Hematopoietic multipotent progenitor cell (in vitro differentiated cells): Measurements from ENCODE around the gene CISTR. TPM values are rescaled to one million over a fixed set of nuclear protein-coding genes. Genes with fewer than 3 reads are reported as not detected.
"Not testable (repeated sequence)": the region's sequence is repeated elsewhere in the genome, so short reads cannot be mapped to it uniquely, and the experiment has no call there.

Source experiments
- DNase-seq, 3 donors: peaks; one replicate each; pipeline ENCODE4 v3.0.0-alpha.2; 2011 to 2015; ENCODE audit warnings: low read depth in 2 of 3, low spot score in 2 of 3
- total RNA-seq: library from RNA; depleted of rRNA; stranded (reverse); fragments of >200 nt; gene quantifications from one replicate; pipeline ENCODE4 v1.2.3, GENCODE V29; 2012

CISTR gene
- total RNA-seq, 1 donor = not detected

DNA sequence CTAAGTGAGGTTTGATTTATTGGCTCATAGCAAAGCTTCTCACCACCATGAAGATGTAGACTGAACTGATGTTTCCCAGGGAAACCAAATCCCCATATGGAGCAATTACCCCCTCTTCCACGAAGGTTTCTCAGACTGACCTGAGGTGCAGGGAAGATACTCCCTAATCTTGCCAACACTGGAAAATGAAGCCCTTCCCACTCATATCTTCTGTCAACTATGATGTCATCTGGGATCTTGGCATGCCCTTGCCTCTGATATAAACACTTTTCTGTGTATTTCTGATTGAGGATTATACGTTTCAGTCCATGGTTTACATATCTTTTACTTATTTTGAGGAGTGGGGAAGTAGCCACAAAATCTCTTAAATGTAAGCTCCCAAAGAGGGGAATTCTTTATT lies 14.1 kb upstream of the CISTR start:
- DNase-seq = no peak

- DNase-seq = no peak
Observed at GRCh38 chr12:53764615-53765014, 12.8 kb upstream of the CISTR start.

DNA sequence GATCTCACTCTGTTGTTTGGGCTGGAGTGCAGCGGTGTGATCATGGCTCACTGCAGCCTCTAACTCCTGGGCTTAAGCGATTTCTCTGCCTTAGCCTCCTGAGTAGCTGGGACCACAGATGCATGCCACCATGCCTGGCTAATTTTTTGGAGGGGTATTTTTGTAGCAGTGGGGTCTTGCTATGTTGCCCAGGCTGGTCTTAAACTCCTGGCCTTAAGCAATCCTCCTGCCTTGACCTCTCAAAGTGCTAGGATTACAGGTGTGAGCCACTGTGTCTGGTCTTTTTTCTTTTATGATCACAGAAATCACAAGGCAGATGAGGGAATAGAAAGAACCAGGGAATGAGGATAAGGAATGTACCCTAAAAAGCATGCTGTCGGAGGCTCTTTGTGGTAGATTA lies 11.0 kb upstream of the CISTR start:
- not testable (repeated sequence) for DNase-seq

DNA sequence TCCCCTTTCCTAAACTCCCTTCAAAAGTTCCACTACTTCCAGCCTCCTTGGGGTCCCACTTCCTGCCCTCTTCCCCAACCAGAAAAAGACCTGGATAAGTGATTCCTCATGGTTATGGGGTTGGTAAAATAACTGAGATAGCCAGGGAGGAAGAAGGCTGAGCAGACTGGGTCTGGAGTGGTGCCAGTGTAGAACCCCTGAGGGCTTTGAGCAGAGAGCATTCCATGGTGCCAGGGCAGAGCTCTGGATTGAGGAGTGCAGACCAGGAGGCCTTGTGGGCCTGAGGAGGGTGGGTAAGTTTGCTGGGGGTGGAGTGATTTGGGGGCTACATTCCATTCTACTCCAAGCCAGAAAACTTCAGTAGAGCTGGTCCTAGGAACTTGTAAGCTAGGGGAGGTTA lies 9.5 kb upstream of the CISTR start:
- no peak for DNase-seq

DNA sequence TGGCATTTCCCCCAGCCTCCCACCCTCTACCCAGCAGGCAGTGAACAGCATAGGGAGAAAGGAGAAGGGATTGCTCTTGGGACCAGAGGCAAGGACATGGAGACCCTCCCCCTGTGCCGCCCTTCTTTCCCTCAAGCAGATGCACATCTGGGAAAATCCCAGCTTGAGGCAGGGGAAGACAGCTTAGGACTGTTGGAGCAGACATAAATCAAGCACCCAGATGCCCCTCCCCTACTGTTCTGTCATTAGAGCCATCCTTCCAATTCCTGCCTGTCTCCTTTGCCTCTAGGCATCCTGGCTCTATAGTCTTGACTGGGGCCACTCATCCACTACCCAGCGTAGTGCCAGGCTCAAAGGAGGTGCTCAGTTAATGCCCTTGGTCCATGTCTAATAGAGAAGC lies 7.5 kb upstream of the CISTR start:
- no peak for DNase-seq

DNA sequence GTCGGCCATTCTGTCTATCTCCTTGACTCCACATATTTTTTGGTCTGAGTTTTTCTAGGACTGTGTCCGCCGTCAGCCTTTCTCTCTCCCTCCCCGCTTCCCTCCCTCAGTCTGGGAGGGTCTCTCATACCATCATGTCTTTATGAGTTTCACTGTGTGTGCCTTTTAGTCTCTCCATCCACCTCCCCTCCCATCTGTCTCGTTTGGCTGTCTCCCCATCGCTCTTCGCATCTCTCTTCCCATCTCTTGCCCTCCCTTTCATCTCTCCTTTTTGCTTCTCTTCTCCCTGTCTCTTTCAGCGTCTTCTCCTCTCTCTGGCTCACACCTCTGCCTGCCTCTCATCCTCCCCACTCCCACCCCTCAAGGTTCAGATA lies 6.9 kb upstream of the CISTR start:
- no peak for DNase-seq

GRCh38 chr12:53758081-53758729 lies 6.4 kb upstream of the CISTR start:
- DNase-seq = no peak

DNA sequence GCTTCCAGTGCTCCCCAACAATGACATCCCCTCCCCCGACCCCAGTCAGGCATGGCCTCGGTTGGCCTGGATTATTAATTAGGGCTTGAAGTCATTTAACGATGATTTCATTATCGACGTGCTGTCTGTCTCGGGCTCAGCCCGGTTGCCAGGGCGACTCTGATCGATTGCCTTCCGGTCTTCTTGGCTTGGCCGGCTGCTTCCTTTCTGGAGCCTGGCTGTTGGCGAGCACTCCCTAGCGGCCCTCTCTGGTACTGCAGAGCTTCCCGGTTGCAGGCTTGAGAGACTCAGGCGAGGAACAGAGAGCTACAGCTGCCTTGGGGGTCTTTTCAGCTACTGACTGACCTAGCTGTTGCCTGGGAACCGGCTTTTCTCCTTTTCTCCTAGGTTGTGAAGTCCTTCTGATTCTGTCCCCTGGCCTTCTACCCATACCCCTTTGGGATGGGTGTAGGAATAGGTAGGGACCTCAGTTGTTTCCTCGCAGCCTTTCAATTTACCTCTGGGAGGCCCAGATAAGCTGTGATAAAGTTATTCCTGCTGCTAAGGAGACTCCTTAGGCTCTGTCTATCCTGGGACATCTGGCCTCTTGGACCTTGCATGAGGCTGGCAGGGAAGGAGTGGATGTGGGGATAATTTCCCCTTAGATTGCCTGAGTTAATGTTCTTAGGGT lies 5.5 kb upstream of the CISTR start:
- peak; percentile 57 to 79 (median 65) for DNase-seq

DNA sequence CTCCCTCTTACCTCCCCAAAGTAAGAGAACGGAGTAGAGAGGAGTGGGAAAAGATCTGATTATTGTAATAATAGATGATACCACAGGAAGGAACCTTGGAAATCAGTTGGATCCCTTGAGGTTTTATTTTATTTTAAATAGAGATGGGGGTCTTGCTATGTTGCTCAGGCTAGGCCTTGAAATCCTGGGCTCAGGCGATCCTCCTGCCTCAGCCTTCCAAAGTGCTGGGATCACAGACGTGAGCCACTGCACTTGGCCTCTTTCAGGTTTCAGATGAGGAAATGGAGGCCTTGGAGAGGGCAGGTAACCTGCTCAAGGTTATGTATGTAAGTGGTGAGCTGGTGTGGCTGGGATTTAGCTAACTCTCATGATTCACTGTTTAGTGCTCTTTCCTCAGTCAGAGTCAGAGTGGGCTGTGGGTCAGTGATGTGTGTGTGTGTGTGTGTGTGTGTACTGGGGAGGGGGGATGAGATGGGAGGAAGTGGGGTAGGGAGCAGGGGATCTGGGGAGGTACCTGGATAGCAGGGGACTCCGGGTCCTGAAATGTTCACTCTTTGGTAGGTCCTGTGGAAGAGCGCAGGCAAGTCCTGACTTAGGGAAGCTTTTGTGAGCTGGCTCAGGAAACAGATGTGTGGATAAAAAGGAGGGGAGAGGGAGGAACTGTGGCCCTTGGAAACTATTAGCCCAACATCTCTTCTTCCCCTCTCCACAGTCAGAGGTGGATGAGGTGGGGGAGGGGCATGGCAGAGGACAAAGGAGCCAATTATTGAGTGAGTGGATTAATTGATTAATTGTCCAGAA lies 4.7 kb upstream of the CISTR start:
- DNase-seq = no peak

DNA sequence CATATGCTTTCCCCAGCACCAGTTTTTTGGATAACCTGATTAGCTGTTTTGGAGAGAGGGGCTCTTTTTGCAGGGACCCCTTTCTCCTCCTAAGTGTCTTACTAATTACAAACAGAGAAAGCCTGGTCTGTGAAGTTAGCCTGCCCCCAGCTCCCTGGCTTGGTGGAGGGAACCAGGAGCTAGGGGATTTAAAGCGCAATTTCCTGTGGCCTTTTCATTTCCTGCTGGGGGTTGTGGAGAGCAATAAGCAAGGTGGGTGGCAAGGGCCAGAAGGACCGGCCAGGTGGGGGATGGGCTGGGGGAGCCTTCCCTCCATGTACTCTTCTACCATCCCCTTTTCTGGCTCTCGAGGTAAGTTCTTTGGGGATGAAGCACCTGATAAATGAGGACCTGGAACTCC lies 4.1 kb upstream of the CISTR start:
- DNase-seq = no peak

- no peak for DNase-seq
Observed at GRCh38 chr12:53755451-53755891, 3.7 kb upstream of the CISTR start.

DNA sequence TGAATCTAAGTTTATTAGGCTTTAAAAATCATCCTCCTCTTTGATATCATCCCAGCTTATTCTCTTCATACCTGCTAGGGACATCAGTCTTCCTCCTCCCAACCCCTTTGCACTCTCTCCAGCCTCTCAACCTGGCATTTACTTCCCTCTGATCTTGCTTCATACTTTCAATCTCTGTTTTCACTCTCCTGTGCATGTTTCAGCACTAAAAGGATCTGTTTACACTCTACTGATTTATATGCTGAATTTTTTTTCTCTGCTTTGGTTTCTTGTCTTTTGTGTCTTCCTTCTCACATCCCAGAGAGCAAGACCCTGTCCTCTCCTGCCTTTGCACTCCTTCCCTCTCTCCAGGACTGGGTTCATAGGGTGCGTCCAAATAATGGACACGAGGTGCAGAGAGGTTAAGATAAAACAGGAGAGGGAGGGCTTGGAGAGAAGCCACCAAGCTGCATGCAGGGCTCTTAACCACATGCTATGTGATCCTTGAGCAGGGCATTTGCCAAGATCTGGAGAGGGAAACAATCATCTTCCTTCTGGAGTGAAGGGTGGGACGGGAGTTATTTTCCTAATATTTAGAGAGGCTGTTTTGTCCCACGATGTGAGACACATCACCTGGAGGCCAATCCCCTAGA lies 3.0 kb upstream of the CISTR start:
- no peak for DNase-seq

DNA sequence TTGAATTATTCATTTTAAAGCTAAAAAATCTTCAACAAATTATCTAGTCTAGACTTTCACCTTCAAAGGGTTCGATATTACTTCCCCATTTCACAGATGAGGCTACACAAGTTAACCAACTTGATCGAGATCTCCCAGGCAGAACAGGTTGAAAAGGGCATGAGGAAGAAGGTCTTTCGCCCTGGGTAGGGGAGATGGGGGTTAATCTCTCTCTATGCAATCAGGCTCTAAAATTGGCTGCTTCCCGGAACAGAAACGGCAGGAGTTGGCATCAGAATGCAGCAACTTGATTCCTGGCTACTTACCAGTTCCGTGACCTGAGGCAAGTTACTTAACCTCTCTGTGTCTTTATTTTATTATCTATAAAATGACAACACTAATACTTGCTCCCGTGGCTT lies 2.4 kb upstream of the CISTR start:
- DNase-seq = no peak

GRCh38 chr12:53752621-53753020 lies 842 bp upstream of the CISTR start:
- DNase-seq = no peak

DNA sequence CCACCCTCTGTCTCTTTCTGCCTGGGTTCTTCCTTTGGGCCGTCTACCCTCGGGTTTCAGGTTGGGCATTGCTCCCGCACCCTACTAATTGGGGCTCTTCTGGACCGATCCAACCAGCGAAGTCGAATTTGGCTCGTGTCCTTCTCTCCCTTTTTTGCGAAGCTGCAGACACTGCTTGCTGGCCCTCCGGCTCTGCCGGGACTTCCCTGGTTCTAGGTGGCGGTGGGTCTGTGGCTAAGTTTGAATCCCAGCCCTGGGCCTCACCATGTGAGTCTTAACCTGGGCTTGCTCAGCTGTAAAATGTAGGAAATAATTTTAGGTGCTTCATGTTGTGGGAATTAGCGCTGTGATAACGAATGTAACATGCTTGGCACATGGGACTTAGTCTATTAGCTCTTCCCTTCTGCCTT lies 418 bp upstream of the CISTR start:
- DNase-seq = no peak

- peak in 1 of 3 donors; percentile 39 for DNase-seq
Observed at GRCh38 chr12:53750812-53751335, 905 bp downstream of the CISTR start.

DNA sequence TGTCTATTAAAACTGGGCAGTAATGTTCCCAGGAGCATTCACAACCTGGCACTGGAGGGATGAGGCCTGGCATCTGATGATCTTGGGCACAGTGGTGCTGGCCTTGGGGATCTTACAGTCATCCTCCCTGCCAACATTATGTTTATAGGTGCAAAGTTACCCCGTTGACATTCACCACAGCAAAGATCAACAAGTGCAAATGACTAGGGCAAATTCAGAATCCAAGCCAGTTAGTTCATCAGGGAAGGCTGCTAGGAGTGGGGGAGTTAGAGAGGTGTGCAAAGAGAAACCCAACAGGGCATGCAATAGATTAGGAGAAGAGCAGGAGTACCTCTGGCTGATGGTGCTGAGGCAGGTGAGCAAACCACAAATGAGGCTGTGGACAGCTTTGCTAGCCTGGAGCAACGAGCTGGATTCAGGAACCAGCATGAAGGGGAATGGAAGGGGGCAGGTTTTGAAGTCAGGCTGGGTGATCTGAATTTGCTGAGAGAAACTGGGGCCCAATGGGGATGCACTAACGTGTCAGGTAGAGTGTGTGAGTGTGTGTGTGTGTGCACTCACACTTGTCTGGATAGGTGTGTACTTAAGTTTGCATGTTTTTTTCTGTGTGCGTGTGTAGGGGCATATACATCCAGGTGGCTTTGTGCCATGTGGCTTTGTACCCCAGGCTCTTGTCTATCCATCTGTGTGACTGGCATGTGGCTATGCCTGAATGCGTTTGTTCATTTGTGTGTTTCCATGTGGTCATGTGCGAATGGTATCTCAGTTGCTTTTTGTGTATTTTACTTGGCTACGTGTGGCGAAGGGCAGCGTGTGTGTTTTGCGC lies 1.6 kb downstream of the CISTR start:
- DNase-seq = no peak

GRCh38 chr12:53748072-53748840 lies 3.5 kb downstream of the CISTR start:
- no peak for DNase-seq

- DNase-seq = no peak
Observed at GRCh38 chr12:53747095-53747494, 4.7 kb downstream of the CISTR start.
